Stimulated activated CD4-positive, alpha-beta T cell treated with anti-CD3 and anti-CD28 coated beads, Interleukin-4, amount 100 ng/mL, for 4 hours (primary cell): ENCODE measurements around the gene PTPRD.

ENCODE experiments used
- DNase-seq, 2 experiments: peaks; one replicate each; pipeline ENCODE4 v3.0.0-alpha.2; 2020

The PTPRD gene

DNA sequence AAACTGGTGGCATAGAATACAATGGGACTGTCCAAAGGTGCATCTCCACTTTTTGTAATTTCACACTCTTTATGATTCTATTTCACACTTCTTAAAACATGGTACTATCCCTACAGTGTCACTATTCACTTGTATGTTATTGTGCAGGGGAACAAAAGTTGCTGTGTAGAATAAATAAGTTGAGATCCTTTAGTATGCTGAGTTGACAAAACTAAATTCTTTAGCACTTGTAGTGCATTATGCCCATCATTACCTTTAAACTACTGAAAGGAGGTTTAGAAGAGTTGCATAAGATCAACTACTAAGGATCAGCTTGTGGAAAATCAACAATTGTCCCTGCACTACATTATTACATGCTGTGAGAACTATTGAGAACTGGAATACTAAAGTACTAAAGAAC, 1380.9 kb downstream of the PTPRD start:
- no peak for DNase-seq

DNA sequence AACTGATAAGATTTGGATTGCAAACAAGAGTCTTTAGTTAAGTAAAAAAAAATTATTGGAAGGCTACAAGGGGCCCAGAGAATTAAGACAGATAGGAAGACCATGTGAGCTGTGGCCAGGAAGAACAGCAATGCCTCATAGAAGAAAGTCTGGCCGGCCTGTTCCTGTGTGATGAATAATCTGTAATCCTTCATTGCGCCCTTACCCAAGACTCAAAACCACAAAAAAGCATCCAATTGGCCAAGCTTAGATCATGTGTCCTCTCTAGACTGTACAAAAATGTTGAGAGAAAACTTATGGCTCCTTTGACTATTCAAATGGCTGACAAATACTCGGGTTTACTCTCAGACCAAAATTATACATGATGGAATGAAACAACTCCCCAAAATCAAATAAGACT, 1383.5 kb downstream of the PTPRD start:
- no peak for DNase-seq

DNA sequence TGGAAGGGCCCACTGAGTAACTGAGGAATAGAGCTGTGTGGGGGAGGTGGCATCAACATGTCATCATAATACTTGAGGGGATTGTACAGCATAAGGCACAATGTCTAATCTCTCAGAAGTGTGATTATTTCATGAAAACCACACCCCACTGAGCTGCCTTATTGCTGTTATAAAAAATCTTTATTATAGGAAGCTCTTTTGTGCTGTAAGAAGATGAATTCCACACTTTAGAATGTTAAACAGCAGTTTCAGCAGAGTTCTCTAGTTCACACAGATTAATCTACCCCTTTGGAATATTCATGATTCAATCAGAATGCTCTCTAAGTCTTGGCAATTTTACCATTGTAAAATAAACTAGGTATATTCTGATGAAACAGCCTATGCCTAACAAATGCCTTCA, 1389.6 kb downstream of the PTPRD start:
- DNase-seq: no peak

DNA sequence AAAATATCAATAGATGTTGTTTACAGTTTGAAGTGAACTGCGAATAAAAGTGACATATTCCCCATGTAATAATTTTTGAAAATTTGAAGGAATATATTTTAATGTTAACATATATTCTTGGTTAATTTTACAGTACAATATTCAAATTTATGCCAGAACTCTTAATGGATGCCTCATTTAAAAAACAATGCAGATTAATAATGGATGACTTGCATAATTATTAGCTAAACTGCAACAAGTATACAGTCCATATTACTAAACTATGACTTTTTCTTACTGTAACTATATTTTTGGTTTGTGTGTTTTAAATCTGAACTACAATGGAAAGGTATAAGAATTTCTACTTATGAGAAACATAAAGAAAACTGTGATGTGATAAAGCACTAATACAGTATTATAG, 1390.1 kb downstream of the PTPRD start:
- DNase-seq: no peak

DNA sequence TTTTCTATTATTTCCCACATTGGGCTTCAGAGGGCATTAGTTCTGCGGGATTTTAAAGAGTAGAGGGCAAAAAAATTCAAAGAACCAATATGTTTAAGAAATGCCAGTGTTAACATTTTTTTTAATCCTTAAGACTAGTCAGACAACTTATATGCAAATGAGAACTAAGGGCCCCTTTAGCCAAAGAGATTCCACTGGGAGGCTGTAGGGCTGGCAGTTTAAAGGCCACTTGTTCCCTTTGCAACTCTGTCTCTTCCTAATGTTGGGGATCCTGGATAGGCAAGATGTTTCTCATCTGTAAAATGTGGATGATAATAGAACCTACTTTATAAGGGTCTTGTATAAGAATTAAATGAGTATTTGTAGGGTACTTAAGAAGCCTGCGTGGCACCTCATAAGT, 1395.9 kb downstream of the PTPRD start:
- no peak for DNase-seq

DNA sequence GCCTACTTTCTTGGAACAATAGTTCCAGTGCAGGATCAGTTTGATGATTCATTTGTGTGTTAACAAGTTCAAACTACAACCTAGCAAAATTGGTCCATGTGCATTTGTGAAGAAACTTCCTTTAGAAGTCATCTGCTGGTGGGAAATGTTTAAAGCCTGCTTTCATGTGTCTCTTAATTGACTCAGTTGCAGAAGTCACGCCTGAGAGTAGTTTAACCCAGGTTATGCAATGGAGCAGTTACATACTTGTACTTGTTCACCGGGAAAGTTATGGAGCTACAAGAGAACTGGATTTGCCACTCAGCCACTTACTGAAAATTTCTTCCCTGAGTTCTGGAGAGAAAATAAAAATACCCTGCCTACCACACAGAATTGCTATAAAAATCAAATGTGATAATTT, 1397.8 kb downstream of the PTPRD start:
- DNase-seq: no peak

DNA sequence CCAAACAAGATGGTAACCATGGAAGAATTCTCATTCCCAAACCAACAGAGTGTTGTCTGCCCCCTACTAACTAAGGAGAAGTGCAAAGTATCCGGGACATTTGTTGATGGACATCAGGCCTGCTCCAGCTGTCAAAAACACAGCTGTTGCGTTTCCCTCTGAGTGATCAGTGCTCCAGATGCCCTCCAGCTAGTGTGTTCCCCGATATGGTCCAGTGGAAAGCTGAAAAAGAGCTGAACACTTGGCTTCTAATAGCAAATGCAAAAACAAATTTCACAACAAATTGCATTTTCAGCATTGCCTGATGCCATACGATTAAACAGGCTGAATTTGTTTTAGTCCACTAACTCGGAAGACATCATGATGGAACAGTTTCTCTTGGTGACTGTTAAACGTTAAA, 1398.7 kb downstream of the PTPRD start:
- no peak for DNase-seq

DNA sequence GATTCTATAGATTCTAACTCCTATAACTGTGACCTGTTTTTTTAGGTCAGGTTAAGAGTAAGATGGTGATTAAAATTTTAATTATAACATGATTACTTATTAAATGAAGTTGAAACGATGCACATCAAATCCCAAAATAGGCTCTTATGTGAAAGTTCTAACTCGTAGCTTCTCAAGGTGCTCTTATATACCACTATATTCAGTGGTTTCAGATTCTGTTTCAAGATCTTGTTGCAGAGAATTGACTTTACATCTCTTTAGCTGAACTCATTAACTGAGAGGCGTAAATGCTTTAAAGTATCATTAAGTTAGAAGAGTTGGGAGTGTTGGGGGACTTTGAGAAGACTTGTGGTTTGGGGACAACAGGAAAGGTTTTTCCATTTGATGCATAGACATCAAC, 1399.8 kb downstream of the PTPRD start:
- DNase-seq: no peak

DNA sequence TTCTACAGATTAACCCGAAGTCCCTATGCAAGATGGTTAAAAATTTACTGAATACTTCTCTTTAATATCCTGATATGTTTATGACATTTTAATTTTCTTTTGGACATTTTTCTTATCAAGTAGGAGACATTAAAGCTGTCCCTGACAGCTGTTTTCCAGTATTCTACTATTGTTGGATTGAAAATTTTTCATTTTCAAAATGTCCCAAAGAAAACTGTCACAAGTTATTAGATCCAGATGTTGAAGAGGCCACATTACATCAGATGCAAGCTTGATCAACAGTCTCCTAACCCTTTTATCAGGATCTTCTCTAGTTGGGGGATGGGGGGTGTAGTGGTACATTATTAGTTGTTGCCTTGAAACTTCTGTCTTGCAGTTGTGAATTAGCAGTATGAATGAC, 1410.5 kb downstream of the PTPRD start:
- no peak for DNase-seq

DNA sequence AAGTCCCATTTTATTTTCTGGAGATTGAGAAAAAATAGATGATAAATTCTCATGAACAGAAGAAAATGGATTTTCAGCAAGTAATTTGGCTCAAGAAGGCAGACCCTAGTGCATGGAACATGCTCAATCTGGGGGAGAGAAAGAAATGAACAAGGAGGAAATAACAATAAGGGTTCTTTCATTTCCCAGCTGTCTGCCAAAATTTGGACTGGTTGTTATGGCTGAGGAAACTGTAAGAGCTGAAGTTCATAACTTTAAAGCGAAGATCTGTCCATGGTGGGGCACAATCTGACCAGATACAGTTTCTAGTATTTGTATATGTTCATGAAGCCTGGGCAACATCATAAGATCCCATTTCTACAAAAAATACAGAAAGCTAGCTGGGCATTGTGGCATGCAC, 1426.7 kb downstream of the PTPRD start:
- no peak for DNase-seq

DNA sequence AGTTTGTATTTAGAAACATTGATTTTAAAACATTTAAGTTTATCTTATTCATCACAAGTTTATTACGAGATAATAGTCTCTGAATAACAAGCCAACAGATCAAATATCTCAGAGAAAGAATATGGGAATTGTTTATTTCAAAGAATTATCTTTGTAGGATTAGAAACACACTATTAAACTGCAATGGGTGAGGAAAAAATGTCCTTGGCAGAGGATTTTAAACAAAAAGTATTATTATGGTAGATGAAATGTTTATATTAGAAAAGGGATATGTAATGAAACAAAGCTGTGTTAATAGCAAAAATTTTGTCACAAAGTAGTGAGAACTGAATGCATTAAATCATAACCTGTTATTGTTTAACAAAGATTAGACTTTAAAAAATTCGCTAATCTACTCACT, 1430.4 kb downstream of the PTPRD start:
- no peak for DNase-seq

DNA sequence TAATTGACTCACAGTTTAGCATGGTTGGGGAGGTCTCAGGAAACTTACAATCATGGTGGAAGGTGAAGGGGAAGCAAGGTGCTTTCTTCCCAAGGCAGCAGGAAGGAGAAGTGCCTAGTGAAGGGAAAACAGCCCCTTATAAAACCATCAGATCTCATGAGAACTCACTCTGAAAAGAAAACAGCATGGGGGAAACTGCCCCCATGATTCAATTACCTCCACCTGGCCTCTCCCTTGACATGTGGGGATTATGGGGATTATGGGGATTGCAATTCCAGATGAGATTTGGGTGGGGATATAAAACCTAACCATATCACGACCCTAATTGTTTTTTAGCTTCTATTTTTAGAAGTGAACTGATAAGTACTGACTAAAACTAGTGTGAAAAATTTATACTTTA, 1435.7 kb downstream of the PTPRD start:
- no peak for DNase-seq

DNA sequence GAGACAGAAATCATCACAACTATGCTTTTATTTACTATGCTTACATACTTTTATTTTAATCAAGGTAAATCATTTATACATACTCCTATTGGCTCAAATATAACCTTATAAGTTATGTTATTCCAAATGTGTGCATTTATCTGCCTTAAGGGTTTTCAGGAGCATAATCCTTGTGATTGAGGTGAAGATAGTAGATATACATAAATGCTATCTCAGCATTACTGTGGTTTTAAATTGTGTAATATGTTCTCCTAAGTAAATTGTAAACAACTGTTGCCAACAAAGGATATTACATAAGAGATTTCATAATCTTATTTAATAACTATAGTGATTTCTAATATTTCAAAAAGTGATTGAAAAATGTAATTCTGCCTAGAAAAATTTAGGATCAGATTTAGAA, 1438.4 kb downstream of the PTPRD start:
- DNase-seq: no peak

DNA sequence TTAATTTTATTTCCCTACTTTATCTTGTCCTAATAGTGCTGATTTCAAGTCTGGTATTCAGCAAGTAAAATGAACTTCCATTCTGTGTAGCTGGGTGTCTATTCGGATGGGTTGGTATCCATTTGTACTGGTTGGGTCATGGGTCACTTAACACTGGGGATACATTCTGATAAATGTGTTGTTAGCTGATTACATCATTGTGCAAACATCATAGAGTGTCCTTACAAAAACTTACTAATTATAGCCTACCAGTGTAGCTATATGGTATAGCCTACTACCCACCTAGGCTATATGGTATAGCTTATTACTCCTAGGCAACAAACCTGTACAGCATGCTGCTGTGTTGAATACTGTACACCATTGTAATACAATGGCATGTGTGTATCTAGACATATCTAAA, 1439.5 kb downstream of the PTPRD start:
- no peak for DNase-seq

DNA sequence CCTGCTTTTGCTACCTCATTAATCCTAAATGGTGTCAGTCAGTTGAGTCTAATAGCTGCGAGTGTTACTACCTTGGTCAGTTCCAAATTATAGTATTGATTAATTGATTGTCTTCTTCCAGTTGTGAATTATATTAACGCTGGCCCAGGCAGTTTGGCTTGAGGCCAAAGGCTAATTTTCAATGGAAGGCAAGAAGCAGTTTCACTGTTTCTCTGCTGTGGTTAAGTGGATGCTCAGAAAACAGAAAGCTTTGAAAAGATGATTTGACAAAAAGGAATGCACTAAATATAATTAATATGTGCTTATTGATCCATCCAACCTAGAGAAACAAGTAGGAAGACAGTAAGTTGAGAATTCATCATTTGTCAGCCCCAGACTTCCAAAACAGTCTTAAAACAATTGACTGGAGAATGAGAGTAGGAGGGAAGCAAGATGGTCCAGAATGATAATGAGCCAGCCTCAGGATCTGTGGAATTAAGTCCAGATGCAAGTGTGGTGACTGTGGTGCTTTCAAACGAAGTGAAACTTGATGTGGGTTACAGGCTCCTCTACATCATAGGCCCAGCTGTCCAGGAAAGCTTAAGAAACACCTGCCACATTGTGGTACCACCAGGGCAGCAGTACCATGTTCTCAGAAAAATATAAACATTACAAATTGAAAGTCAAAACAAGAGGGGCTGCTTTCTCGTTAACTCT, 1442.2 kb downstream of the PTPRD start:
- DNase-seq: no peak

DNA sequence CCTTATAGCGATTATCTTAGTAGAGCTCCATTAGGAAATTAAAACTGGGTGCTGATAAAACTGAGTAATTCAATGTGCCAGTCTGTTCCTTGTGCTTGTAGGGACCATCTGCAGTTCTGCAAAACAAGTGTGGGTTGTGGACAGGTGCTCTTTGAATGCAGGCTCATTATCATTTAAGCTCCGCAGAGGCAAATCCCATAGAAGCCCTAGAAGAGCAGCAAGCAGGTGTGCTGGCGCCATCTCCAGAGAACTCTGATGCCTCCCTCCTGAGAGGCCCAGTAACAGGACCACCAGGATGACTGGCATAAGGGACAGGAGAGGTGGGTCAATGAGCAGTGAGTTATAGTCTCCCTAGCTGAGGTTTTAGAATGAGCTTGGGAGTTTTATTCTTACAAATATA, 1470.8 kb downstream of the PTPRD start:
- DNase-seq: no peak

DNA sequence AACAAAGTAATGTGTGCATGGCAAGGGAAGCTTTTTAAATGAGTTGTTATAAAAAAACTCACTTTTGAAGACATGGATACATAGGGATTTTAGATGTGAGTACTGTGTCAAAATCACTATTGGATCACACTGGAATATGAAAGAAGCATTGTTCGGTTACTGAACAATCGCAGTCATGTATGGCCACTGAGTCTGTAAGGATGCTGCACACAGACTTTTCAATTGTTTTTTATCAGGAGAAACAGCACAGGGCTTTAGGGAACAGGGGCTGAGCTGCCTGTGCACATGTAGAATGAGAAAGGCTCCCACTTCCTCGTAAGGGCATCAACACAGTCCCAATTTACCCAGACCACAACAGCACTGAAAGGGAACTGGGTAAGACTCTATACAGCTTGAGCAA, 1479.3 kb downstream of the PTPRD start:
- DNase-seq: no peak

DNA sequence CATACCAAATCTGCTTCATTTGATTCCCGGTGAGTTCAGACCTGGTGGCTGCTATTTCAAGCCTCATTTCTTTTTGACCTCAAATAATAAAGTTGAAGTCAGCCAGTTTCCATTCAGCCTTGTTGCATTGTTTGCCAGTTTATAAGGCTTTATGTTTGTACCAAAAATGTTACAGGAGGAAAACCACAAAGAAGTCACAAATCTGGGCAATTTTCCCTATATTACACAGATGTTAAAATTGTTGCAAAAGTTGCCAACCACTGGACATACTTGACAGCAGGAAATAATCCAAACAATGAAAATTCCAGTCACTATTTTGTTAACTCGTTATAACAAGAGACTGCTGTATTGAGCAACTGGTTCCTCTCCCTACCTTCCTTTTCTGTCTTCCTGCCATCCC, 1488.2 kb downstream of the PTPRD start:
- DNase-seq: no peak

DNA sequence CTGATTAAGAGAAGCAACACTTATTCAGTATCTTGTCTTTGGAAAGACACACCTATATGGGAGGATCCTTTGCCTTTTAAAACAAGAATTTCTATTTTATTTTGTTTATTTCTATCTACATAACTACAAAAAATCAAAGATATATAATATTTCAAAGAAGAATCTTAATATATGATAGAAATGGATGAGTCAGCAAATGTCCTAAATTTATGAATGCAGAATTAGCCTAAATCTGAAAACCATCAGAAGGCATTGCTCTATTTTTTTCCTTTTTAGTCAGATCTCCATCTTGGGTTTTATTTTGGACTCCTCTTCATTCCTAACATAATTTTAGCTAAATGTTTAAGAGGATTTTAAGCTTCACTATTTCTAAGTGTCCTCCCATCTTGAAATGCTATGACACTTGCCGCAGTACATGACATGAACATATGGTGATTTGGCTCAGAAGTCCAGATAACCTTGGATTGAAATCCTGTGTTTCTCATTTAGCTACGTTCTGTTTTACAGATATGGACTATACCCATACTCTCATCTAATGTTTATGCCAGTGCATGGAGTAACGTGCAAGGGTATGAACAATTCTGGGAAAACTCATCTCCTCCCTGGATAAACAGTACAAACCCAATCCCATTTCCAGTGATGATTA, 1490.4 kb downstream of the PTPRD start:
- no peak for DNase-seq

DNA sequence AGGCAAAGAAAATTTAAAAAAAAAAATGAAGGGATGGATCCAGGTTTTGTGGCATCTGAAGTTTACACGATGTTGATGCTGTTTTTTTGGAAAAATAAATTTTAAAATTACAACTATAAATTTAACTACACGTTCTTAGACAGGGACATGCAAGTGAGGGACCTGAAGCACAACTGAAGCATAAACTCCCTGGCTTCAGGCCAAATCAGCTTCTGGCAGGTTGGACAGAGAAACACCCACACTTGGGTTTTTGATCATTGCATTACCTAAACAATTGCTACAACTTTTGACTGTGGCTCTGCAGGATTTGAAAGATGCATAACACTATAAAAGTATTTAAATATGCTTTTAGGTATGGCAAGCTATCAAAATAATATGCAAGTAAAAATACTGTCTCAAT, 1494.9 kb downstream of the PTPRD start:
- DNase-seq: no peak

DNA sequence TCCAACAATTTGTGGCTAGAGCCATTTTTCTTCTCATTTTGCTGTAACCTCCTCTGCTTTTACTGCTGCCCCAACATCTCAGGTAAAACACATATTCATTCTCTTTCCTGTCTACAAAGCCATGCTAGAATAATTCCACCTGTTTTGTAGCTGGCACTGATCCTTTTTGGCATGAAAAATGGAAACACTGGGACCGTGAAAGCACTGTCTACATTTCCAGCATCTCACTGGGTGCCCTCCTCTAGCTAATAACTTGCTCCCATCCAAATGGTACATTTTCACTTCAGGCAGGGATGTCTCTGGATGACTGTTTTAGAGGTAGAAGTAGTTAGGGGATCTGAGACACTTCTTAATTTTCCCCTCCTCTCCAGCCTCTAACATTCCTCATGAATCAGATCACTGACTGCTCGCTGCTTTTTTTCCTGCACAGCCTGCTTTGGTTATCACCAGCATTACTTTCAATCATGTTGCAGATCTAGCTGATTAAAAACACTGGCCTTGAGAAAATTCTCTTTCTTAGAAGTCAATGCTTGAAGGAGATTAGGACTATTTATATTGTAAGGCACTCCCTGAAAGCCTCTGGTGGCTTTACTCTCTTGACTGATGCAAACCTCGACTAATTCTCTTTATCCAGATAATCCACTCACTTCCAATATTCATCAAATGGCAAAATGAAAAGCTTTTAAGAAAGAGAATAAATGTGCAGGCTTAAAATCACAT, 1500.6 kb downstream of the PTPRD start:
- DNase-seq: no peak

DNA sequence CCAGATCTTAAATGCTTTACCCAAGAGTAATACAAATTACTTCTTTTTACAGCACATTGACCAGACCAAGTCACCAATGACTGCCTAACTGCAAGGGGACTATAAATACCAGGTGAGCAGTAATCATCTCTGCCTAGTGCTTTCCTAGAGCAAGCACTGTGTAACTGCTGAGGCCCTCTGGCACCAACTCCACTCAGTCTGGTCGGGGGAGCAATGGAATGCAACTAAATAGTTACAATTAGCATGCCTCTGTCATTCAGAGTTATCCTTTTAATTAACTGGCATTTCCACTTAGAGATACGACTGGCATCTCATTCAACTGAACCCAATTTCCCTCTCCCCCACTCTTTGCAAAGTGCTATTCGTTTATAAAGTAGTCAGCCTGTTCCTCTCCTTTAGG, 1504.2 kb downstream of the PTPRD start:
- no peak for DNase-seq

DNA sequence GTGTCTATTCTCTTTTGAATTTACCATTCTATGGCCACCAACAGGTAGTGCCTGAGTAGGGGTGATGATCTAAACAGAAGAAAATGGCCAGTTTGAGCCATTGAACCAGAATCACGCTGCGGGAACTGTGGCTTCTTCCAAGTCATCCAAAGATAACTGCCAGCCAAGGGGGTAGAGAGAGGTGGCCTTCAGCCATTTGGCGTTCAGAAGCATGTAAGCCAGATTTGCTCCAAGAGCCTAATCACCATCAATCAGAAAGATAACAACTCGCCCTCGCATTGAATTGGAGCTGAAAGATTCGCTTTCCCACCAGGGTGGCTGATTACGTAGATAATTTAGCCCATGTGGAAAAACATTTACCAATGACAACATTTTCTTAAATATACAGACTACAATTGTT, 1510.5 kb downstream of the PTPRD start:
- no peak for DNase-seq

DNA sequence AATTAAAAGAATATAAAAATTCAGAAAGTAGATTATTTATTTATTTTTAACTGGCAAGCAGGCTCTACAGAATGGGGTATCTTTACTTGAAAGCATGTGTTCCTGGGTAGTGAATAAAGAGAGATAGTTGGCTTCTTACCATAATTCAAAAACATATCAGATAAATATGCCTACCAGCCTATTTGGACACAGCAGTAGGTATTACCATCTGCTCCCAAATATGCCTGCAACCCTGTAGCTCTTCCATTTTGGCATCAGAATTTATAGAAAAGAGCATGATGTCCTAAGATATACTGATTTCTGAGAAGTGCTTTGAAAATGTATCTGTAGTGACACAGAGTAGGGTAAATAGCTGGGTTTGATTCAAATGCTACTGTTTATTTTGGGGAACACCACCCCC, 1512.7 kb downstream of the PTPRD start:
- DNase-seq: no peak

DNA sequence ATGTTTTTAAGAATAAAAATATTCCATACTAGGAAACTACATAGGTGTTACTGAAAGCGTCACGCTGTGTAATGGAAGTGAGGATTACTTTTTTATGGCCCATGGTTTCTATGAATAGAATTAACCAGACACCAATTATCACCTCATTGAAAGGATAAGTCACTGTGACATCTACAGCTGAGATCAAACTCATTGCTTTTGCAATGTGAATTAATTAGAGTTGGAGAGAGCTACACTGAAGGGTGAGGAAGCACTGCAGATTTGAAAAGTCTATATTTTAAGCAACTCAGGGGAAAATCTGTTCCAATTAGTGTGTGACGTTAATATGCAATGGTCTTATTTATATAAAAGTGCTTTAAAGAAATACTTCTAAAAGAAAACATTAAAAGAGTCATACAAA, 1513.2 kb downstream of the PTPRD start:
- no peak for DNase-seq
